ENCODE data around the gene SPATA22. TPM values are rescaled to one million over a fixed set of nuclear protein-coding genes. Genes with fewer than 3 reads are reported as not detected.

The SPATA22 gene
- total RNA-seq, 1 experiment from 2014 or later, result not detected

DNA sequence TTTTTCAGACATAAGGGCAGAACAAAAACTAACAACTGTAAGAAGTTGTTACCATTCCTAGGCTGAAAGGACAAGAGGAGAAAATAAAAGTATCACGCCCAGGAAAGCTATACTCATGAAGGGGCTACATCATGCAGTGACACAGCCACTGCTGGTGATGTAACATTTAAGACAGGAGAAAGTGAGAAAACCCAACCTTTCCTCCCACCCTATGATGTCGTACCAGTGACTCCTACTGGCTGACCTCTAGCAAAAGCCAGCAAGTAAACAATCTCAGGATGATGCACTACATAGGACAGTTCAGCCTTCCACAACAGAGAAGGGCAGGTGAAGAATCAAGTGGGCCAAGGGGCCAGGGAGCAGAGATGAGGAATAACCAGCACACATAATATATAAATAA lies 24.0 kb downstream of the SPATA22 start:
- peaks cover 5% of the 10 kb centered on the region for H3K27me3 ChIP-seq (replicated peaks; ENCODE audit: insufficient read depth, low read depth, low read length, poor library complexity)
- no peaks in the 10 kb centered on the region for H3K36me3 ChIP-seq (ENCODE audit: insufficient read depth, low read length, poor library complexity, severe bottlenecking)
- CTCF ChIA-PET, result no interaction called here
- BruUV-seq (replicated peaks), result no TSS peak
- H3K4me1 ChIP-seq (ENCODE audit: insufficient read depth, low read length, poor library complexity, severe bottlenecking), result no peaks in the 10 kb centered on the region
- no peaks in the 10 kb centered on the region for H3K9me3 ChIP-seq (ENCODE audit: low read depth, low read length, poor library complexity, severe bottlenecking)
- intact Hi-C loops (cut with micrococcal nuclease; ENCODE audit: unreplicated experiment), result no loop called here
- H3K4me3 ChIP-seq (ENCODE audit: low read depth, low read length, poor library complexity, severe bottlenecking), result no peak overlapping the region
- POLR2A ChIA-PET (ENCODE audit: low non-redundant PET), result no interaction called here
- peak; percentile 10 for DNase-seq (ENCODE audit: low spot score)
- TF ChIP-seq EZH2 (IDR thresholded peaks at IDR 0.05; ENCODE audit: borderline replicate concordance, low read depth, low read length, poor library complexity, severe bottlenecking), result no peak
- TF ChIP-seq, protein P1, sequence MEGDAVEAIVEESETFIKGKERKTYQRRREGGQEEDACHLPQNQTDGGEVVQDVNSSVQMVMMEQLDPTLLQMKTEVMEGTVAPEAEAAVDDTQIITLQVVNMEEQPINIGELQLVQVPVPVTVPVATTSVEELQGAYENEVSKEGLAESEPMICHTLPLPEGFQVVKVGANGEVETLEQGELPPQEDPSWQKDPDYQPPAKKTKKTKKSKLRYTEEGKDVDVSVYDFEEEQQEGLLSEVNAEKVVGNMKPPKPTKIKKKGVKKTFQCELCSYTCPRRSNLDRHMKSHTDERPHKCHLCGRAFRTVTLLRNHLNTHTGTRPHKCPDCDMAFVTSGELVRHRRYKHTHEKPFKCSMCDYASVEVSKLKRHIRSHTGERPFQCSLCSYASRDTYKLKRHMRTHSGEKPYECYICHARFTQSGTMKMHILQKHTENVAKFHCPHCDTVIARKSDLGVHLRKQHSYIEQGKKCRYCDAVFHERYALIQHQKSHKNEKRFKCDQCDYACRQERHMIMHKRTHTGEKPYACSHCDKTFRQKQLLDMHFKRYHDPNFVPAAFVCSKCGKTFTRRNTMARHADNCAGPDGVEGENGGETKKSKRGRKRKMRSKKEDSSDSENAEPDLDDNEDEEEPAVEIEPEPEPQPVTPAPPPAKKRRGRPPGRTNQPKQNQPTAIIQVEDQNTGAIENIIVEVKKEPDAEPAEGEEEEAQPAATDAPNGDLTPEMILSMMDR (conservative IDR thresholded peaks at IDR 0.05; ENCODE audit: low read depth, low read length), result 0 out of 2 replicates have a peak, but pooled peaks have one; percentile 21
- H3K27ac ChIP-seq (ENCODE audit: low read depth, low read length, poor library complexity, severe bottlenecking), result no peak overlapping the region

DNA sequence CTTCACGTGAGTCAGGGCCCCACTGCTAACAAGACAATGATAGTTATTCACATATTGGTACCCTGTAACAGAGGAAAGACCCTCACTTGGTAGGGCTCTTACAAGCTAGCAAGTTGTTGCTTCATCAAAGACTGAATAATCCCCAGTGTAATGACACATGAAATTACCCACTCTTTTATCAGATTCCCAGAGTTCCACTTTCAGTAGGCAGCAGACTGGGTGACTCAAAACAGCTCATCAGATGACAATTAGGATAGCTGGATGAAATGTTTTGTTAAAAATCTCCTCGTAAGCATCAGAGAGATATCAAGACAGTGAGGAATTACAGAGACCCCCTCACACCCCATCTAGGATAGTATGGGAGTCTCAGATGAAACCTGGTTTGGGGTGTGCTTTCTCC lies 31.2 kb downstream of the SPATA22 start:
- no peaks in the 10 kb centered on the region for H3K9me3 ChIP-seq (ENCODE audit: low read depth, low read length, poor library complexity, severe bottlenecking)
- ChIA-PET POLR2A (ENCODE audit: low non-redundant PET) (no interaction called here), CTCF (no interaction called here)
- TF ChIP-seq EZH2 (IDR thresholded peaks at IDR 0.05; ENCODE audit: borderline replicate concordance, low read depth, low read length, poor library complexity, severe bottlenecking), result no peak
- TF ChIP-seq, protein P1 (conservative IDR thresholded peaks at IDR 0.05; ENCODE audit: low read depth, low read length), result no peak
- no peak for DNase-seq (ENCODE audit: low spot score)
- BruUV-seq (replicated peaks), result no TSS peak
- H3K36me3 ChIP-seq (ENCODE audit: insufficient read depth, low read length, poor library complexity, severe bottlenecking), result no peaks in the 10 kb centered on the region
- H3K27me3 ChIP-seq (replicated peaks; ENCODE audit: insufficient read depth, low read depth, low read length, poor library complexity), result peaks cover 32% of the 10 kb centered on the region
- no peak overlapping the region for H3K4me3 ChIP-seq (ENCODE audit: low read depth, low read length, poor library complexity, severe bottlenecking)
- H3K4me1 ChIP-seq (ENCODE audit: insufficient read depth, low read length, poor library complexity, severe bottlenecking), result no peaks in the 10 kb centered on the region
- H3K27ac ChIP-seq (ENCODE audit: low read depth, low read length, poor library complexity, severe bottlenecking), result no peak overlapping the region
- intact Hi-C loops (cut with micrococcal nuclease; ENCODE audit: unreplicated experiment), result no loop called here

DNA sequence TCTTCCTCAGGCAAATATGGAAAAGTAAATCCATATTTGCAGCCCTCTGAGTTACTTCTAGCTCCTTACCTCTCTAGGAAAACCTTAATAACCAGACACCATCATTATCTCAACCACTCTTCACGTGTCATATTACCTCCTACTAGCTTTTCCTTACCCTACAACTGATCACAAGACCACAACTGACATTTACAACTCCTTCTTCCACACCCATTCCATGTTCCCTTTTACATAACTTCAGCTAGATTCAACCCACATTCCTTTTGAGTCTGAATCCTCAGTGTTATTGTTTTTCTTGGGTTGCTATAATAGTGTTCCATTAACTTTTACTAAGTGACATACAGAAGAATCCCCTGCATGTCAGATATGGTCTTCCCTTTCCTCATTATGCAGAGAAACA lies 33.3 kb downstream of the SPATA22 start:
- no TSS peak for BruUV-seq (replicated peaks)
- no peaks in the 10 kb centered on the region for H3K9me3 ChIP-seq (ENCODE audit: low read depth, low read length, poor library complexity, severe bottlenecking)
- DNase-seq (ENCODE audit: low spot score), result no peak
- no peaks in the 10 kb centered on the region for H3K36me3 ChIP-seq (ENCODE audit: insufficient read depth, low read length, poor library complexity, severe bottlenecking)
- H3K27me3 ChIP-seq (replicated peaks; ENCODE audit: insufficient read depth, low read depth, low read length, poor library complexity), result peaks cover 32% of the 10 kb centered on the region
- ChIA-PET CTCF (no interaction called here), POLR2A (ENCODE audit: low non-redundant PET) (no interaction called here)
- no peaks in the 10 kb centered on the region for H3K4me1 ChIP-seq (ENCODE audit: insufficient read depth, low read length, poor library complexity, severe bottlenecking)
- H3K4me3 ChIP-seq (ENCODE audit: low read depth, low read length, poor library complexity, severe bottlenecking), result no peak overlapping the region
- TF ChIP-seq, protein P1 (conservative IDR thresholded peaks at IDR 0.05; ENCODE audit: low read depth, low read length), result no peak
- TF ChIP-seq EZH2 (IDR thresholded peaks at IDR 0.05; ENCODE audit: borderline replicate concordance, low read depth, low read length, poor library complexity, severe bottlenecking), result no peak
- intact Hi-C loops (cut with micrococcal nuclease; ENCODE audit: unreplicated experiment), result no loop called here
- H3K27ac ChIP-seq (ENCODE audit: low read depth, low read length, poor library complexity, severe bottlenecking), result no peak overlapping the region
